Neural cell (in vitro differentiated cells): Measurements from ENCODE around the gene GORASP2.

ENCODE experiments used
- CTCF ChIP-seq: fragments of 450-650 bp; IDR thresholded peaks from 2 replicates; pipeline ENCODE4 v1.5.1; 2014; ENCODE audit warnings: antibody characterized with exemption, mild to moderate bottlenecking, moderate library complexity; ENCODE audit not compliant: poor library complexity, severe bottlenecking
- EP300 ChIP-seq: fragments of 450-650 bp; conservative IDR thresholded peaks from 2 replicates; pipeline ENCODE4 v1.6.1; 2014; ENCODE audit warnings: antibody characterized with exemption, mild to moderate bottlenecking, moderate library complexity; ENCODE audit not compliant: poor library complexity, severe bottlenecking
- EZH2 ChIP-seq: fragments of 200-600, 300-800 bp; shearing (Covaris generic), sonication (generic); IDR thresholded peaks from 2 replicates; pipeline ENCODE4 v1.6.1; 2014; ENCODE audit warnings: antibody characterized with exemption, low read length, borderline replicate concordance, mild to moderate bottlenecking; ENCODE audit not compliant: insufficient read depth, poor library complexity, severe bottlenecking
- POLR2AphosphoS5 ChIP-seq: IDR thresholded peaks from 2 replicates; pipeline ENCODE4 v1.6.1; 2012
- SMC3 ChIP-seq: fragments of 450-650 bp; conservative IDR thresholded peaks from 2 replicates; pipeline ENCODE4 v1.6.1; 2014; ENCODE audit warnings: antibody characterized with exemption, mild to moderate bottlenecking, moderate library complexity; ENCODE audit not compliant: poor library complexity
- TAF1 ChIP-seq: IDR thresholded peaks from 2 replicates; pipeline ENCODE4 v1.6.1; 2012; ENCODE audit warnings: low read depth
- TF ChIP-seq, protein P1 (sequence below): IDR thresholded peaks from 2 replicates; pipeline ENCODE4 v1.6.1; 2012; ENCODE audit warnings: borderline replicate concordance

- TF ChIP-seq CTCF = no peak
- TF ChIP-seq EZH2 = no peak
- TF ChIP-seq TAF1 = no peak
- TF ChIP-seq SMC3 = no peak
- no peak for TF ChIP-seq POLR2AphosphoS5
- TF ChIP-seq, protein P1, sequence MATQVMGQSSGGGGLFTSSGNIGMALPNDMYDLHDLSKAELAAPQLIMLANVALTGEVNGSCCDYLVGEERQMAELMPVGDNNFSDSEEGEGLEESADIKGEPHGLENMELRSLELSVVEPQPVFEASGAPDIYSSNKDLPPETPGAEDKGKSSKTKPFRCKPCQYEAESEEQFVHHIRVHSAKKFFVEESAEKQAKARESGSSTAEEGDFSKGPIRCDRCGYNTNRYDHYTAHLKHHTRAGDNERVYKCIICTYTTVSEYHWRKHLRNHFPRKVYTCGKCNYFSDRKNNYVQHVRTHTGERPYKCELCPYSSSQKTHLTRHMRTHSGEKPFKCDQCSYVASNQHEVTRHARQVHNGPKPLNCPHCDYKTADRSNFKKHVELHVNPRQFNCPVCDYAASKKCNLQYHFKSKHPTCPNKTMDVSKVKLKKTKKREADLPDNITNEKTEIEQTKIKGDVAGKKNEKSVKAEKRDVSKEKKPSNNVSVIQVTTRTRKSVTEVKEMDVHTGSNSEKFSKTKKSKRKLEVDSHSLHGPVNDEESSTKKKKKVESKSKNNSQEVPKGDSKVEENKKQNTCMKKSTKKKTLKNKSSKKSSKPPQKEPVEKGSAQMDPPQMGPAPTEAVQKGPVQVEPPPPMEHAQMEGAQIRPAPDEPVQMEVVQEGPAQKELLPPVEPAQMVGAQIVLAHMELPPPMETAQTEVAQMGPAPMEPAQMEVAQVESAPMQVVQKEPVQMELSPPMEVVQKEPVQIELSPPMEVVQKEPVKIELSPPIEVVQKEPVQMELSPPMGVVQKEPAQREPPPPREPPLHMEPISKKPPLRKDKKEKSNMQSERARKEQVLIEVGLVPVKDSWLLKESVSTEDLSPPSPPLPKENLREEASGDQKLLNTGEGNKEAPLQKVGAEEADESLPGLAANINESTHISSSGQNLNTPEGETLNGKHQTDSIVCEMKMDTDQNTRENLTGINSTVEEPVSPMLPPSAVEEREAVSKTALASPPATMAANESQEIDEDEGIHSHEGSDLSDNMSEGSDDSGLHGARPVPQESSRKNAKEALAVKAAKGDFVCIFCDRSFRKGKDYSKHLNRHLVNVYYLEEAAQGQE = no peak
- no peak for TF ChIP-seq EP300
Measured at GRCh38 chr2:171004363-171004762, 75.3 kb downstream of the GORASP2 start.
